Measurements from ENCODE around the gene RAB44.

Gene RAB44

GRCh38 chr6:36765594-36766398, 68.2 kb downstream of the RAB44 start:
- Histone ChIP-seq H3K4me1 (ENCODE audit: control insufficient read depth, insufficient read depth, low read length, poor library complexity, severe bottlenecking) (peaks cover 24% of the 10 kb centered on the region), H3K36me3 (ENCODE audit: control insufficient read depth, insufficient read depth, low read length) (no peaks in the 10 kb centered on the region), H3K4me3 (ENCODE audit: extremely low read depth, insufficient read depth, low read length, poor library complexity, severe bottlenecking) (no peak overlapping the region), H3K9me3 (ENCODE audit: control insufficient read depth, low read length) (no peaks in the 10 kb centered on the region), H3K27ac (ENCODE audit: low read depth, low read length, severe bottlenecking) (no peak overlapping the region)
- WGBS, 2 experiments (ENCODE audit: insufficient coverage in 2 of 2) = 32 to 46% methylated on average over 9 to 16 of the region's 17 CpGs

GRCh38 chr6:36766399-36766945, 68.8 kb downstream of the RAB44 start:
- no peak overlapping the region for H3K4me3 ChIP-seq (ENCODE audit: extremely low read depth, insufficient read depth, low read length, poor library complexity, severe bottlenecking)
- no peaks in the 10 kb centered on the region for H3K36me3 ChIP-seq (ENCODE audit: control insufficient read depth, insufficient read depth, low read length)
- peaks cover 24% of the 10 kb centered on the region for H3K4me1 ChIP-seq (ENCODE audit: control insufficient read depth, insufficient read depth, low read length, poor library complexity, severe bottlenecking)
- no peak overlapping the region for H3K27ac ChIP-seq (ENCODE audit: low read depth, low read length, severe bottlenecking)
- no peaks in the 10 kb centered on the region for H3K9me3 ChIP-seq (ENCODE audit: control insufficient read depth, low read length)
- 94% methylated on average over 6 of the region's 10 CpGs; no CpG with 5 or more reads in 1 of the 2 experiments for WGBS, 2 experiments (ENCODE audit: insufficient coverage in 2 of 2)

GRCh38 chr6:36769183-36769675, 71.6 kb downstream of the RAB44 start:
- Histone ChIP-seq H3K4me3 (ENCODE audit: extremely low read depth, insufficient read depth, low read length, poor library complexity, severe bottlenecking) (no peak overlapping the region), H3K27ac (ENCODE audit: low read depth, low read length, severe bottlenecking) (peak overlapping the region; percentile 13), H3K4me1 (ENCODE audit: control insufficient read depth, insufficient read depth, low read length, poor library complexity, severe bottlenecking) (peaks cover 24% of the 10 kb centered on the region), H3K9me3 (ENCODE audit: control insufficient read depth, low read length) (no peaks in the 10 kb centered on the region), H3K36me3 (ENCODE audit: control insufficient read depth, insufficient read depth, low read length) (no peaks in the 10 kb centered on the region)
- 50 to 71% methylated on average over 5 to 7 of the region's 7 CpGs for WGBS, 2 experiments (ENCODE audit: insufficient coverage in 2 of 2)

GRCh38 chr6:36769676-36770499, 72.3 kb downstream of the RAB44 start:
- Histone ChIP-seq H3K4me1 (ENCODE audit: control insufficient read depth, insufficient read depth, low read length, poor library complexity, severe bottlenecking) (peaks cover 24% of the 10 kb centered on the region), H3K9me3 (ENCODE audit: control insufficient read depth, low read length) (no peaks in the 10 kb centered on the region), H3K36me3 (ENCODE audit: control insufficient read depth, insufficient read depth, low read length) (no peaks in the 10 kb centered on the region), H3K27ac (ENCODE audit: low read depth, low read length, severe bottlenecking) (no peak overlapping the region), H3K4me3 (ENCODE audit: extremely low read depth, insufficient read depth, low read length, poor library complexity, severe bottlenecking) (no peak overlapping the region)
- 84 to 85% methylated on average over 16 to 17 of the region's 18 CpGs for WGBS, 2 experiments (ENCODE audit: insufficient coverage in 2 of 2)

GRCh38 chr6:36771145-36771544, 73.5 kb downstream of the RAB44 start:
- Histone ChIP-seq H3K27ac (ENCODE audit: low read depth, low read length, severe bottlenecking) (no peak overlapping the region), H3K4me3 (ENCODE audit: extremely low read depth, insufficient read depth, low read length, poor library complexity, severe bottlenecking) (no peak overlapping the region), H3K9me3 (ENCODE audit: control insufficient read depth, low read length) (no peaks in the 10 kb centered on the region), H3K4me1 (ENCODE audit: control insufficient read depth, insufficient read depth, low read length, poor library complexity, severe bottlenecking) (peaks cover 13% of the 10 kb centered on the region), H3K36me3 (ENCODE audit: control insufficient read depth, insufficient read depth, low read length) (no peaks in the 10 kb centered on the region)
- 93 to 100% methylated on average over 2 of the region's 2 CpGs for WGBS, 2 experiments (ENCODE audit: insufficient coverage in 2 of 2)

GRCh38 chr6:36772397-36772796, 74.8 kb downstream of the RAB44 start:
- Histone ChIP-seq H3K4me1 (ENCODE audit: control insufficient read depth, insufficient read depth, low read length, poor library complexity, severe bottlenecking) (peaks cover 16% of the 10 kb centered on the region), H3K9me3 (ENCODE audit: control insufficient read depth, low read length) (no peaks in the 10 kb centered on the region), H3K27ac (ENCODE audit: low read depth, low read length, severe bottlenecking) (no peak overlapping the region), H3K4me3 (ENCODE audit: extremely low read depth, insufficient read depth, low read length, poor library complexity, severe bottlenecking) (no peak overlapping the region), H3K36me3 (ENCODE audit: control insufficient read depth, insufficient read depth, low read length) (no peaks in the 10 kb centered on the region)
- 80 to 87% methylated on average over 5 to 8 of the region's 8 CpGs for WGBS, 2 experiments (ENCODE audit: insufficient coverage in 2 of 2)

GRCh38 chr6:36774331-36774730, 76.7 kb downstream of the RAB44 start:
- Histone ChIP-seq H3K9me3 (ENCODE audit: control insufficient read depth, low read length) (no peaks in the 10 kb centered on the region), H3K36me3 (ENCODE audit: control insufficient read depth, insufficient read depth, low read length) (no peaks in the 10 kb centered on the region), H3K4me1 (ENCODE audit: control insufficient read depth, insufficient read depth, low read length, poor library complexity, severe bottlenecking) (peaks cover 12% of the 10 kb centered on the region), H3K27ac (ENCODE audit: low read depth, low read length, severe bottlenecking) (no peak overlapping the region), H3K4me3 (ENCODE audit: extremely low read depth, insufficient read depth, low read length, poor library complexity, severe bottlenecking) (no peak overlapping the region)
- WGBS, 2 experiments (ENCODE audit: insufficient coverage in 2 of 2) = 86 to 97% methylated on average over 3 to 4 of the region's 5 CpGs

- no peak overlapping the region for H3K4me3 ChIP-seq (ENCODE audit: extremely low read depth, insufficient read depth, low read length, poor library complexity, severe bottlenecking)
- WGBS, 2 experiments (ENCODE audit: insufficient coverage in 2 of 2) = 90 to 100% methylated on average over 2 to 3 of the region's 5 CpGs
- no peaks in the 10 kb centered on the region for H3K36me3 ChIP-seq (ENCODE audit: control insufficient read depth, insufficient read depth, low read length)
- peaks cover 4% of the 10 kb centered on the region for H3K4me1 ChIP-seq (ENCODE audit: control insufficient read depth, insufficient read depth, low read length, poor library complexity, severe bottlenecking)
- no peak overlapping the region for H3K27ac ChIP-seq (ENCODE audit: low read depth, low read length, severe bottlenecking)
- no peaks in the 10 kb centered on the region for H3K9me3 ChIP-seq (ENCODE audit: control insufficient read depth, low read length)
These were observed 78.5 kb downstream of the RAB44 start for GRCh38 chr6:36776167-36776566.

GRCh38 chr6:36777801-36778200, 80.2 kb downstream of the RAB44 start:
- 31 to 36% methylated on average over 5 of the region's 5 CpGs for WGBS, 2 experiments (ENCODE audit: insufficient coverage in 2 of 2)
- H3K36me3 ChIP-seq (ENCODE audit: control insufficient read depth, insufficient read depth, low read length) = no peaks in the 10 kb centered on the region
- H3K4me3 ChIP-seq (ENCODE audit: extremely low read depth, insufficient read depth, low read length, poor library complexity, severe bottlenecking) = no peak overlapping the region
- H3K4me1 ChIP-seq (ENCODE audit: control insufficient read depth, insufficient read depth, low read length, poor library complexity, severe bottlenecking) = peaks cover 4% of the 10 kb centered on the region
- H3K9me3 ChIP-seq (ENCODE audit: control insufficient read depth, low read length) = no peaks in the 10 kb centered on the region
- no peak overlapping the region for H3K27ac ChIP-seq (ENCODE audit: low read depth, low read length, severe bottlenecking)

- Histone ChIP-seq H3K4me1 (ENCODE audit: control insufficient read depth, insufficient read depth, low read length, poor library complexity, severe bottlenecking) (peaks cover 4% of the 10 kb centered on the region), H3K36me3 (ENCODE audit: control insufficient read depth, insufficient read depth, low read length) (no peaks in the 10 kb centered on the region), H3K4me3 (ENCODE audit: extremely low read depth, insufficient read depth, low read length, poor library complexity, severe bottlenecking) (no peak overlapping the region), H3K9me3 (ENCODE audit: control insufficient read depth, low read length) (no peaks in the 10 kb centered on the region), H3K27ac (ENCODE audit: low read depth, low read length, severe bottlenecking) (no peak overlapping the region)
- 87 to 89% methylated on average over 3 to 4 of the region's 5 CpGs for WGBS, 2 experiments (ENCODE audit: insufficient coverage in 2 of 2)
These were observed 81.6 kb downstream of the RAB44 start for GRCh38 chr6:36779227-36779626.

Measured in mesodermal cell (in vitro differentiated cells).